Pulmonary artery endothelial cell (primary cell): ENCODE data around the gene CSNK2B. TPM values are rescaled to one million over a fixed set of nuclear protein-coding genes. Genes with fewer than 3 reads are reported as not detected.

Experiments
- DNase-seq: peaks from one replicate; pipeline ENCODE4 v3.0.0-alpha.2; 2011; ENCODE audit warnings: low read depth, low spot score
- total RNA-seq: library from RNA; depleted of rRNA; stranded (reverse); fragments of >200 nt; gene quantifications from 2 replicates; pipeline ENCODE4 v1.2.3, GENCODE V29; 2014

Gene CSNK2B
- total RNA-seq, 1 donor from 2014 or later: 102 TPM

DNA sequence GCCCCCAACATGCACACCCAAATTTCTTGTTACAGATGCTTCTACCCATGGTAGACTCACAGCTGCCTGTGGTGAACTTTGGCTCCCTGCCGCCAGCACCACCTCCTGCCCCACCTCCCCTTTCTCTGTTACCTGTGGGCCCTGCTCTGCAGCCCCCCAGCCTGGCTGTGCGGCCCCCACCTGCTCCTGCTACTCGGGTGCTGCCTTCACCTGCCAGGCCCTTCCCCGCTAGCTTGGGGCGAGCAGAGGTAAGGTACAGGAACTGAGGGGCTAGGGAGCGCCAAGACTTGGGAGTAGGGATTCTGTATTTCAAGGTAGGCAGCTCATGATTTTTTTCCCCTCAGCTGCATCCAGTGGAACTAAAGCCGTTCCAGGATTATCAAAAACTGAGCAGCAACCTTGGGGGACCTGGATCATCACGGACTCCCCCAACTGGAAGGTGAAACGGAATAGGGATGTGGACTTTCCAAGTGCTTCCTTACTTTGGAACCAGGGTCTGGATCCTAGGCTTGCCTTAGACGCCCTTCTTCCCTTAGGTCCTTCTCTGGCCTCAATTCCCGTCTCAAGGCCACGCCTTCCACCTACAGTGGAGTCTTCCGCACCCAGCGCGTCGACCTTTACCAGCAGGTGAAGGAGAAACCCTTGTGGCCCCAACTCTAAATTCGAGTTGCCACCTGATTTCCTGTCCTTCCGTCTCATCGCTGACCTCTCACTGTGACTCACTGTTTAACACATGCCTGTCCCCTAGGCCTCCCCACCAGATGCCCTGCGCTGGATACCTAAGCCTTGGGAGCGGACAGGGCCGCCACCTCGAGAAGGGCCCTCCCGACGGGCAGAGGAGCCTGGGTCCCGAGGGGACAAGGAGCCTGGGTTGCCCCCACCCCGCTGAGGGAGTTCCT, 28.9 kb upstream of the CSNK2B start:
- no peak for DNase-seq

DNA sequence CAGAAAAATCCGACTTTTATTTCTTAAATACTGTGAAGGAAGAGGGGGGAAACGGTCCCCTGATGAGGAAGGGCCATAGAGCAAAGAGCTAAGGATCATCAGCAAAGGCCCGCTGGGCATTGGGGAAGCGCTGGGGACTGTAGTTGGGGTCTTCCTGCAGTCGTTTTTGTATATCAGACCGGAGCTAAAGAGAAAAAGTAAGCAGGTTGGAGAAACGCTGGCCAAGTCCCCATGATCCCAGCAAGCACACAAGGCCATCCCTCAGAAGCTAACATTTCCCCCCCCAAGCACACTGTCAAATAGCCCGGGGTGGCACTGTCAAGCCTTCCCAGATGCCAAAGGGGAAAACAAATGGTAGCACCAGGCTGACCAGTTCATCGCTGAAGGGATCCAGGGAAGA, 26.8 kb upstream of the CSNK2B start:
- DNase-seq: no peak

DNA sequence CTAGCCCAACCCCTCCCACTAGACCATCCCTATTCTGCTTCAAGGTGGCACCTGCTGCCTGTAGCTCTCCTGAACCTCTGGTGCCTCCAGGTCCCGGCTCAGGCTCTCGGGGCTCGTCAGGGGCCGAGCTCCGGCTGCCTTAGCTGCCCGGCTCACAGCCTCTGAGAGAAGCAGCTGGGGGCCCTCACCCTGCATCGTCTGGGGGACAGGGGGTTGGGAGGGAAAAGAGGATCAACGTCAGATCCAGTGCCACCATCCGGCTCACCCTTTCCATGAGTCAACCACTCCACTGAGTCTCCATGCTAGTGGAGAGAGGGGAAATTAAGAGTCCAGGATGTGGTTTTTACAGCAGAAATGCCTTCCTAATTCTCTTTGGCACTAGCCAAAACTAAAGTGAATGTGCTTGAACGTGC, 26.4 kb upstream of the CSNK2B start:
- DNase-seq: no peak

DNA sequence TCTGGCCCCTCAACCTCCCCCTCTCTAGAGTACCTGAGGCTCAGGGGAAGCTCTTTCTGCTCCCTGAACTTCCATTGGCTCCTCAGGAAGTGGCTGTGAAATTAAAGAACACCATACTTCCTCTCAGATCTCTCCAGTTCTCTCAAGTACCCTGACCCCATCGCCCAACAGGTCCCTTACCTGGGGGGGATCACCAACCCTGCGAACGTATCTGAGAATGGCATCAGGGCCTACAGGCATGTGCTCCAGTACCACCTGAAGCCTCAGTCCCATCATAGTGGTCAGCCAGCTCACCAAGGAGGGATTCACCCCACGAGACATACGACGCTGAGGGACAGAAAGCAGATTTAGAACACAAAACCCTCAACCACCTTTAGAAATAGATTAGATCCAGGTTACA, 25.3 kb upstream of the CSNK2B start:
- DNase-seq: no peak

DNA sequence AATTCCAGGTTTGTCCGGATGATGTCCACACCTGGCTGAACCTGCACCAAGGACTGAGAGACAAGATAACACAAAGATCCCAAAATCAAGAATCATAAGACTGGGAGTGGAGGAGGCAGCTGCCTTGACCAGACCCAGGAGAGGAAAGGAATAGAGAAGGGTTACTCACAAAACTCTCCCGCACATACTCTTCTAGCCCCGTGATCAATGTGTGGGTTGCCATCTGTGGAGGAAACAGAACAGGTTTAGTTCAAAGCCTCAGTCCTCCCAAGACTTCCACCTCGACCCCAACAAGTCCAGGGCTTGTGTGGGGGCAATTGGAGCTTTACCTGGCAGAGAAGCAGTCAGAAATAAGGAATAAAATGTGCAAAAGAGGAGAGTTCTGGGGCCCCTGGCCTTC, 24.5 kb upstream of the CSNK2B start:
- DNase-seq: no peak

DNA sequence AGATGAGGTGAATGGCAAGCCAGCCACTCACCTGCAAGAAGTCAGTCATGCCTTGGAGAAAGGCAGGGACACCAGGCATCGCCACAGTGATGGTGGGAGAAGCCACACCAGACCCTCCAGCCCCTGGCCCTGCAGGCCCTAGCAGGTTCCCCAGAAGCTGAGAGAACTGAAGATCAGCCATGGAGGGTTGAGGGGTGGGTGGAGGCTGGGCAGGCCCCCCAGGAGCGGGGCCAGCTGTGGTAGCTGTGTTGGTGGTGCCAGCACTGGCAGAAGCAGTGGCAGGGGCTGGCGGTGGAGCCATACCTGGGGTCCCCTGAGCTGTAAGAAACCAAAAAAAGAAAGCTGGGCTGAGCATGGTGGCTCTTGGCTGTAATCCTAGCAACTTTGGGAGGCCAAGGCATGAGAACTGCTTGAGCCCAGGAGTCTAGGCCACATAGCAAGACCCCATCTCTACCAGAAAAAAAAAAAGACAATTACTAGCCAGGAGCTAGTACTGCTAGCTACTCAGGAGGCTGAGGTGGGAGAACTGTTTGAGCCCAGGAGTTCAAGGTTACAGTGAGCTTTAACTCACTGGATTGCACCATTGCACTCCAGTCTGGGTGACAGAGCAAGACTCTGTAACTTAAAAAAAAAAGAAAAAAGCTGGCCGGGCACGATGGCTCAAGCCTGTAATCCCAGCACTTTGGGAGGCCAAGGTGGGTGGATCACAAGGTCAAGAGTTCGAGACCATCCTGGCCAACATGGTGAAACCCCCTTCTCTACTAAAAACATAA, 22.9 kb upstream of the CSNK2B start:
- DNase-seq: no peak

DNA sequence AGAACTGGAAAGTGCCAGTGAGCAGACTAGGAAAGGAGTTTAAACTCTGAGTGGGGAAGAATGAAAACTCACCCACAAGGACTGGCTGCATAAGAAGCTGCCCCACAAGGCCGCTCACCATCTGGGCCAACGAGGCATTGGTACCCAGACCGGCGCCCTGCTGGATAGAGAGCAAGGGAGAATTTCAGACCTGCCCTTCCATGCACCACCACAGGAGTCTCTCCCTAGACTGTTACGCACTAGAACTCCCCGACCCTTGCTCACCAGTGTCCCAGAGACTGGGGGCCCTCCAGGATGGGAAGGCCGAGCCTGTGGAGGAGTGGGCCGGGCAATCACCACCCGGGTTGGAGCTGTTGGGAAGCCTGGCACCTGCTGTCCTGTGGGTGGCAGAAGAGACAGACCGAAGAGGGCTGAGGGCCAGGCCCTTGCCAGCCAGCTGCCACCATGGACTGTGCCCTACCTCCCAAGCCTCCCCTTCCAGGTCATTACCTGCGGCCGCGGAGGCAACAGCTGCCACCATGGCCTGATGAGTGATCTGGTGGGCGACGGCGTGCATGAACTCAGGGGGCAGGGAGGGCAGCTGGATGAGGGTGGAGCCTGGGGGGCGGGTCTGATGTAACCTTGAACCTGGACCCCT, 21.9 kb upstream of the CSNK2B start:
- no peak for DNase-seq

DNA sequence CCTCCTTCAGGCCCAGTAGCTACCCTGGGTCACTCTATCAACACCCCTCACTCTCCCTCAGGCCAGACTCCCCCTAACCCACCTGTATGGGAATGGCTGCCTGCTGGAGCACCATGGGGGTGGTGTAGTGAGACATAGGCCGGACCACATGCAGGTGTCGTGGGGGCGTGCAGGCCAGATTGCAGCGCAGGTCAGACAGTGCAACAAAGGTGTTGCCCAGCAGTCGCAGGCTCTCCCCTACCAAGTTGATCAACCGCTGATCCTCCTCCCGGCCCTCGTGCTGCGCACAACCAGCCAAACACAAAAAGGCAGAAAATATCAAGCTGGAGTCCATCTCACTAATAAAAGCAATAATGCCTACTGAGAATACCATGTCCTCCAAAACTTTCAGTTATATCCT, 20.6 kb upstream of the CSNK2B start:
- no peak for DNase-seq

DNA sequence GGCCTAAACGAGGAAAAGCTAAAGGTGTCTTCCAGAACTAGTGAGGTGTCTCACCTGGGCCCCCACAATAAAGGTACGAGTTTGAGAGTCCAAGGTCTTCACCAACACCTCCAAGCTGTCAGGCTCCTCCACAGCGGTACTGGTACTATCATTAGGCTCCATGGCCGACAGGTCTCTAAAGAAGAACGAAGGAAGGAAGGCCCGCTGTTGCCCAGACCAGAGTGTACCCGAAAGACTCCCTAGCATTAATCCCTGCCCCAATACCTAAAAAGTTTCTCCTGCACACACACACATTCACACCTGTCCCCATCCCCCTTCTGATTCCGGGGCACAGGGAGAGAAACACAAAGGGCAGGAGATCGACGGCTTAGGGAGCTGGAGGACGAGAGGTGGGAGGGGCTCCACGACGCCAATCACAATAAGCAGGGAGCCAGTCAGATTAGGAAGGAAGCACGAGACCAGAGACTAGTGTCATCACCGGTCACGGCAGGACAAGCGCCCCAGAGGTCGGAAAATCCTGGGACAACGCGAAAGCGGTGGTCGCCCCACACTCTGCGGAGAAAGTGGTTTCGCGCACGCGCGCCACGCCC, 14.2 kb upstream of the CSNK2B start:
- peak; percentile 55 for DNase-seq

DNA sequence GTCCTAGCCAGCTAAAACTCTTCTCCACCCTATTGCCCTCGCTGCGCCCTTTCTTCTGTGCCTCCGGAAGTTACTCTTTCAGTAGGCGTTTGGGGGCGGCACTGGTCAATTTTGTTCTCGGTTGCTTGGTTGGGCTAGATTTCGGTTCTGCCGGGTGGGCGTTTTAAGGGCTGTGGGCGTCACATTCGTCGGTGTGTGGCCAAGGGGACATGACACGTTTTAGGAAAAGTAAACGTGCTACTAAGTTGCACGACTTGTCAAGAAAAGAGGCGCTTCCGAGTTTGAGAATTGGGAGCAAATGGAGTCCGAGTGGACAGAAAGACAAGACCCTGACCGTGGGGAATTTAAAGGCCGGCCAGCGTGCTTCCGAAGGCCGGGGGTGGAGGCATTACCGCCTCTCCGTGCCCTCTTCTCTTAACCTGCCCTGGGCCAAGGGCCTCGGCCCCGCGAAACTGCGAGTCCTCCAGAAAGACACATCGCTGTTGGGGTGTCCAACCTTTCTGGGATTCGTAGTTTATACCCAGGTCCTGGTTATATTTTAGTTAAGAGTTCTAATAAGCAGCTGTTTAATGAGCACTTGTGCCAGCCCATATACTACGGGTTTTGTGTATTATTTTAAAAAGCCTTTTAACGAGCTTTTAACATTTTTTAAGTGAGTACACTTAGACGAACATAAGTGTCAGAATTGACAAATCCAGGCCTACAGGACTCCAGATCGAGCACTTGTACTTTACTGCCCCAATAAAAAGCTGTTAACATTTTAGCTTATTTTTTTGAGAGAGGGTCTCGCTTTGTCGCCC, 12.8 kb upstream of the CSNK2B start:
- DNase-seq: no peak

DNA sequence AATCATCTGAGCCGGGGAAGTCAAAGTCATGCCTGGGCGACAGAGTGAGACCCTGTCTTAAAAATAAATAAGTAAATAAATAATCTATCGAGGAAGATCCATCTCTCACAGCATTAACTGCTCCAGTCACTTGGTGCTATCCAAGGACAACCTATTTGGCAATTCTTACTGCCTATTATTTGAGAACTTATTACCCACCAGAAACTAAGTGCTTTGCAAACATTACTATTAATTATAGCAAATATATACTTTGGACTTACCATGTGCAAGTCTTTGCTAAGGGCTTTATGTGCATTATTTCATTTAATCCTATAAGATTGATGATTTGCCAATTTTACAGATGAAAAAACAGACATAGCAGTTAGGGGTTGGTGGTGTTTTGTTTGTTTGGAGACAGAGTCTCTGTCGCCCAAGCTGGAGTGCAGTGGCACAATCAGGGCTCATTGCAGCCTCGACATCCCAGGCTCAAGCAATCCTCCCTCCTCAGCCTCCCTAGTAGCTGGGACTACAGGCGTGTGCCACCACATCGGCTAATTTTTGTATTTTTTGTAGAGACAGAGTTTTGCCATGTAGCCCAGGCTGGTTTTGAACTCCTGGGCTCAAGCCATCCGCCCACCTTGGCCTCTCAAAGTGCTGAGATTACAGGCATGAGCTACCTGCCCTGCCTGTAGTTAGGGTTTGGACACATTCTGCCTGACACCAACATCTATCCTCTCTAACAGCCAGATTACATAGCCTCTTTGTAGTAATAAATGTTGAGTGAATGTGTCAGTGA, 11.1 kb upstream of the CSNK2B start:
- no peak for DNase-seq

DNA sequence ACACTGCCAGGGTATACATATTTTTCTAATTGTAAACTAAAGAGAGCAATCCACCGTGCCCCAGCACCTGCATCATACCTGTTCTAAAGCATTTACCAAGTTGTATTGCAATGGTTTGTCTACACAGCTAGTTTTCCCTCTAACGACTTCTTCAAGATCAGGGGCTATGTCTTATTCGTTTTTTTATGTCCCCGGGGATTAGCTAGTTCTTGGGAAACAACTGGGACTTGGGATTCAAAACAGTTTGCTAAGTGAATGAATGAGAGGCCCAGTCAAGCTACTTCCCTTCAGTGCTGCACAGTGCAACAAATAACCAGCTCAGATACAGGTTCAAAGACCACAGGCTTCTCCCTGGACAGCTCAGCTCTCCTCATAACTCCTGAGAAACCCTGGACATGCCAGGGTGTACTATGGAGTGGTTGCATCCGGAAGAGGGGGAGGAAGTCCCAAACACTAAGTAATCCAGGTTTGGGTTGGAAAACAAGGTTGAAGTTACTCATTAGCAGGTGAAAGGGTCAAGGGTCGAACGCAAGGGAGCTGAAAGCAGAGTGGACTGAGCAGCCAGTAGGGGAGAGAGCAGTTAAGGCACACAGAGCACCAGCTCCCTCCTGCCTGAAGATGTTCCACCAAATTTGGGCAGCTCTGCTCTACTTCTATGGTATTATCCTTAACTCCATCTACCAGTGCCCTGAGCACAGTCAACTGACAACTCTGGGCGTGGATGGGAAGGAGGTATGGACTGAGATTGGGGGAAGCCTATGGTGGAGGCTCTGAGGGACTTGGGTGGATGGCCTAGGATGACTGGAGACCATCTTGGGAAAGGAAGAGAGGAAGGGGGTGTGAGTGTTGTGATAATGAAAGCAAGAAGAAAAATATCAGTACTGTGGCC, 10.3 kb upstream of the CSNK2B start, which contains the start of gene APOM:
Gene APOM, plus strand, starts transcription at position 546 of the 889 bp plus-strand sequence. Its CDS starts 73 bp downstream, at position 619.
- no peak for DNase-seq

DNA sequence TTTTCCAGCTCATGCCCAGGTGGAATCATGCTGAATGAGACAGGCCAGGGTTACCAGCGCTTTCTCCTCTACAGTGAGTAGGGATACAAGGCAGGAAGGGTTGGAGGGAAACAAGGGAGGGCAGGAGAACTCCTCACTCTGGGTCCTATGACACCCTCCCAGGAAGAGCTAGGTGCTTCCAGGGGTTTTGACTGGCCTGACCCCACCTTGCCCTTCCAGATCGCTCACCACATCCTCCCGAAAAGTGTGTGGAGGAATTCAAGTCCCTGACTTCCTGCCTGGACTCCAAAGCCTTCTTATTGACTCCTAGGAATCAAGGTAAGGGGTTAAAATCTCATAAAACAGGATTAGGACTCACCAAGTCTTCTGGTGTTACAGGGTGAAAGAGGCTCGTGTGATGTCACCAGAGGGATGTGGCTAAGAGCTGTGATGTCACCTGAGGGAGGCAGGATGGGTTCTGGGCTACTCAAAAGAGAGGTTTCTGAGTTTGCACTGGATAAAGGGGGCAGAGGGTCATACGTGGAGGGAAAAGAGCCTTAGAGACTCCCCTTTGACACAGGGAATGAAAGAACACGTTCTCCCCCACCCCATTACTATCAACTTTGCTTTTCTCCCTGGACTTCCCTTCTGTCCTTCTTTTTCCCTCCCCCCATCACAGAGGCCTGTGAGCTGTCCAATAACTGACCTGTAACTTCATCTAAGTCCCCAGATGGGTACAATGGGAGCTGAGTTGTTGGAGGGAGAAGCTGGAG, 8.3 kb upstream of the CSNK2B start:
- DNase-seq: no peak

DNA sequence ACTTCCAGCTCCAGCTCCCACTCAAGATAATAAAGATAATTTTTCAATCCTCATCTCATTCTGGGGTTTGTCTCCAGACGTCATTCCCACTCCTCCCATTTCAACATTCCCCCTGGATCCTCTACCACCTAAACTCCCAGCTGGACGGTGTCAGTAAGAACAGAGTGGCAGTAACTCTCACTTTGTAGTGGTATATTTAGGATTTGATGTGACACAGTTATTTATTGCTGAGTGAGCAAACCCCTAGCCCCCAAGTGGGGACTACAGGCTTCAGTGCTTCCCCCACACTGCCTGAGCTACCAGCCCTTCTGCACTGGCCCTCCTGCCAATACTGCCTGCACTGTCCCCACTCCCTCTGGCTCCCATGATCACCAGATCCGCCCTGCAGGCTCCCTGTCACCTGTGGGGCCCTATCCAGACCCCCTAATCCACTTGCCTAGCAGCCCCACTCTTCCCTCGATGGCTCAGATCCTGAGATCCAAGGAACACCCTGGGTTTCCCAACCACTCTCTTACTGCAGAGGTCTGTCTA, 7.7 kb upstream of the CSNK2B start:
- no peak for DNase-seq

DNA sequence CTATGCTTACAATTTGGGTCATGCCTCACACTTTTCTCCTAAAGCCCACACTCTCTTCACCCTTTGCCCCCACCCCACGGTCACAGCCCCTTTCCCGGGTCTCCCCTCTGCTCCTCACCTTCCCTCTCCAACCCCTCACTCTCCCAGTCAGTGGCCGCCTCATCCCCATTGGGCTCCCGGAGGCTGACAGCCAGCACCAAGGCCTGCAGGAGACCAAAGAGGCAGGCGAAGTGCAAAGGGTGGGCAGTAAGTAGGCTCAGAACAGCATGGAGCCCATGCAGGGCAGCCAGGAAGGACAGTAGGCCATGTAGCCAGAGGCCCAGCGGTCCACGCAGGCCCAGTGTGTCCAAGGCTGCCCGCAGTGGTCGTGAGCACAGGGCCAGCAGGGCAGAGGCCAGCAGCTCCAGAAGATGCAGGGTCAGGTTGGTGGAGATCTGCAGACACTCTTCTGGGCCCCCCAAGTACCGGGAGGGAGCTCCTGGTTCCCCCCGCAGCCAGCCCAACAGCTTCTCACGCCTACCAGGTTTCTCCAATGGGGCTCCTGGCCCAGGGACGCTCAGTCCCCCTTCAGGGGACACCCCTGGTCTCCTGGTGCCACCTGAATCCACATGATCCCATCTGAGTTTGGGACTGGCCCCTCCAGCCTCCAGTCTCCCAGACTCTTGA, 6.8 kb upstream of the CSNK2B start:
- no peak for DNase-seq

DNA sequence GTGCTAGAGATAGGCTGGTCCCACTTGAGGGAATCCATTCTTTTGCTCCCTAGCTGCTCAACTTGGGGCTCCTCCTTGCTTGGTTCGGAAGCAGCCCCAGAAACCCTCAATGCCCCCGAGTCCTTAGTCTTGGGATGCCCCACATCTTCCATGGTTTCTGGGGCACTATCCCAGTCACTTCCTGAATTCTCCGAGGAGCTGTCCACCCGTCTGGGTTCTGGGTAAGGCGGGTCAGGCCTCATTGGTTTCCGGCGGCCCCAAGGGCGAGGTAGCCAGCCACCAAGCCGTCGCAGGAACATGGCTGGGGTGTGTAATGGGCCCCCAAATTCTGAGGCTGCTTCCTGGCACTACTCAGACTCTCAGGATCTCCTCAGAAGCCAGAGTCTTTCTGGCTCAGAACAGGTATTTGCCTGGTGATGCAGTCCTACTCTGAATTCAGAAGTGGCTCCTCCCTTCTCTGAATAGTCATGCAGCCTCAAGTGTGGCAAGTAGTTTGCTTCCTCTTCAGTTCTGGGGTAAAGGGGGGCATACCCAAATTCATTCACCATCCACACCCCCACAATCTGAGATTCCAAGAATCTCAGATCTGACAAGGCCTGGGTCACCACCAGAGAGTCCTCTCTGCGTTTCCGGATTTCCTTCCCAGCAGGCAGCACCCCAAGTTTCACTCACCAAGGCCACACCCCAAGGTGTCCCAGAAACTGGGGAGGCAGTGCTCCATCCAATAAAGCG, 6.1 kb upstream of the CSNK2B start:
- DNase-seq: no peak
